ENCODE results near the gene TPCN1.

TPCN1 gene

DNA sequence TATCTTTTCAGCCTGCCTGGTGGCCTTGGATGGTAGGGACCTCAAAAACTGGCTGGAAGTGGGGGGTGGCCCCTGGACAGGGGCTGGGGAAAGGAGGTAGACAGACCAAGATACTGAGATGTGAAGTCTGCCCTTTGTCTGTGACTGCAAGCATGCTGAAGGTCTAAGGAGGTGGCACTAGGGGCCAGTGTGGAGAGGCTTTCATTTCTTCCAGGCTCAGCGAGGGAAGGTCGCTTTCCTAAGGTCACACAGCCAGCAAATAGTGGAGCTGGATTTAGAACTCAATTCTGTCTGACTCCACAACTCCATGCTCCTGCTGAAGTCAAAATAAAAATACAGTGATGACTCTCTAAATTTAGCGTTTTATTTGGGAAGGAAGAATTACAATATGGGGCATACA is 125.8 kb downstream of the TPCN1 start:
- DNase-seq: no peak

DNA sequence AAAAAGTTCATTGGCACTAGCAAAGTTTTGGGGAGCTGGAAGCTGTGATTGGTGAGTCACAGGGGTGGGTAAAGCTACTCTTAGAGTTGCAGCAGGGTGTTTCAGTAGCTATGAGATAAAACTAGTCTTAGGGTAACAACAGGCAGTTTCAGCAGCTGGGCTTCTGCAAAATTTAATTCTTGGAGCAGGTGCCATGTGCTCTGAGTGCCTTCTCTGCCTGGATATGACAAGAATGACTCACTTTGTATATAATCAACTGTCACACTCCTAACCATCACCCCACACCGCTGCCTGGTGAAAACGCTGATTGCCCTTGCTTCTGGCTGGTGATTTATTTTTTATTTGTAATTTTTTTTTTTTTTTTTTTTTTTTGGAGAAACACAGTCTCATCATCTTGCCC is 126.6 kb downstream of the TPCN1 start:
- DNase-seq: no peak
